ENCODE results near the gene C1QL2.

DNA sequence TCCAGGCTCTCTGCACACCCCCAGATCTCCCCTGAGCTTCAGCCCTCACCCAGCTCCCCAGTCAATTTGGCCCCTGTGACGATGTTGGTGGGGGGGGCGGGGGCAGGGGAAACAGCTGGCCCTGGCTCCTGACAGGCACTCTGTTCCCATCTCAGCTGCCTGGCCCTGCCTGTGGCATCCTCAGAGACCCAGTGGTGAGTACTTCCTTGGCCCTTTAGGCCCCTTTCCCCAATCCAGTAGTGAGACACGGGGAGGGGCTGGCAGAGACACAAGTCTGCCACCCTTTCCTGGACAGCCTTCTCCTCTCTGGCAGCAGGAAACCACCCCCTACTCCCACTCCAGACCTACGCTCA, 19.3 kb upstream of the C1QL2 start:
- TF ChIP-seq, protein P1, sequence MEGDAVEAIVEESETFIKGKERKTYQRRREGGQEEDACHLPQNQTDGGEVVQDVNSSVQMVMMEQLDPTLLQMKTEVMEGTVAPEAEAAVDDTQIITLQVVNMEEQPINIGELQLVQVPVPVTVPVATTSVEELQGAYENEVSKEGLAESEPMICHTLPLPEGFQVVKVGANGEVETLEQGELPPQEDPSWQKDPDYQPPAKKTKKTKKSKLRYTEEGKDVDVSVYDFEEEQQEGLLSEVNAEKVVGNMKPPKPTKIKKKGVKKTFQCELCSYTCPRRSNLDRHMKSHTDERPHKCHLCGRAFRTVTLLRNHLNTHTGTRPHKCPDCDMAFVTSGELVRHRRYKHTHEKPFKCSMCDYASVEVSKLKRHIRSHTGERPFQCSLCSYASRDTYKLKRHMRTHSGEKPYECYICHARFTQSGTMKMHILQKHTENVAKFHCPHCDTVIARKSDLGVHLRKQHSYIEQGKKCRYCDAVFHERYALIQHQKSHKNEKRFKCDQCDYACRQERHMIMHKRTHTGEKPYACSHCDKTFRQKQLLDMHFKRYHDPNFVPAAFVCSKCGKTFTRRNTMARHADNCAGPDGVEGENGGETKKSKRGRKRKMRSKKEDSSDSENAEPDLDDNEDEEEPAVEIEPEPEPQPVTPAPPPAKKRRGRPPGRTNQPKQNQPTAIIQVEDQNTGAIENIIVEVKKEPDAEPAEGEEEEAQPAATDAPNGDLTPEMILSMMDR (IDR thresholded peaks at IDR 0.05) = no peak
- no peak for TF ChIP-seq POLR2A (IDR thresholded peaks at IDR 0.05)
- TF ChIP-seq POLR2AphosphoS5 (IDR thresholded peaks at IDR 0.05) = no peak
